SK-N-SH treated with all-trans-retinoic acid at 6 μM for 48 hours (cell line): ENCODE measurements around the gene MPC1.

Experiments
- ATAC-seq: fragments of 200-7000 bp; cut with Tn5 transposase; 3 replicates; pipeline ENCODE4 v1.9.1; 2020; ENCODE audit warnings: mild to moderate bottlenecking, moderate library complexity
- ARNTL ChIP-seq: fragments of 450-650 bp; formaldehyde crosslinking; IDR thresholded peaks from 2 replicates; pipeline ENCODE4 v1.5.0; 2020; ENCODE audit warnings: low read depth, mild to moderate bottlenecking, moderate library complexity, borderline replicate concordance
- BACH2 ChIP-seq: fragments of 250-450 bp; sonication (Bioruptor Pico); IDR thresholded peaks from 2 replicates; pipeline ENCODE4 v1.9.0; 2021; ENCODE audit warnings: mild to moderate bottlenecking, borderline replicate concordance
- CSDC2 ChIP-seq: fragments of 250-450 bp; sonication (Bioruptor Pico); IDR thresholded peaks from 2 replicates; pipeline ENCODE4 v1.5.0; 2020; ENCODE audit warnings: mild to moderate bottlenecking, moderate library complexity
- ESRRG ChIP-seq: fragments of 250-450 bp; sonication (Bioruptor Pico); IDR thresholded peaks from 2 replicates; pipeline ENCODE4 v1.6.1; 2021; ENCODE audit warnings: mild to moderate bottlenecking
- GLIS3 ChIP-seq: fragments of 250-450 bp; sonication (Bioruptor Pico); IDR thresholded peaks from 2 replicates; pipeline ENCODE4 v1.5.0; 2020; ENCODE audit warnings: mild to moderate bottlenecking, moderate library complexity
- ISL1 ChIP-seq: fragments of 250-450 bp; sonication (Bioruptor Pico); IDR thresholded peaks from 2 replicates; pipeline ENCODE4 v2.1.2; 2022; ENCODE audit warnings: mild to moderate bottlenecking, moderate library complexity
- OSR1 ChIP-seq: fragments of 250-450 bp; sonication (Bioruptor Pico); IDR thresholded peaks from 2 replicates; pipeline ENCODE4 v1.8.0; 2022; ENCODE audit warnings: moderate library complexity, mild to moderate bottlenecking, inconsistent platforms
- POU6F1 ChIP-seq: fragments of 250-450 bp; sonication (Bioruptor Pico); IDR thresholded peaks from 2 replicates; pipeline ENCODE4 v1.8.0; 2021; ENCODE audit warnings: low read depth, mild to moderate bottlenecking, moderate library complexity, borderline replicate concordance
- PPARA ChIP-seq: fragments of 250-450 bp; sonication (Bioruptor Pico); IDR thresholded peaks from 2 replicates; pipeline ENCODE4 v1.5.0; 2020; ENCODE audit warnings: mild to moderate bottlenecking, borderline replicate concordance
- RARB ChIP-seq: fragments of 250-450 bp; sonication (Bioruptor Pico); IDR thresholded peaks from 2 replicates; pipeline ENCODE4 v1.8.0; 2021; ENCODE audit warnings: mild to moderate bottlenecking, moderate library complexity
- SNAI2 ChIP-seq: fragments of 250-450 bp; sonication (Bioruptor Pico); IDR thresholded peaks from 2 replicates; pipeline ENCODE4 v1.5.0; 2020; ENCODE audit warnings: mild to moderate bottlenecking, moderate library complexity
- TCF4 ChIP-seq: fragments of 250-450 bp; sonication (Bioruptor Pico); IDR thresholded peaks from 2 replicates; pipeline ENCODE4 v1.8.0; 2021; ENCODE audit warnings: mild to moderate bottlenecking, moderate library complexity, borderline replicate concordance
- TOX ChIP-seq: fragments of 250-450 bp; sonication (Bioruptor Pico); IDR thresholded peaks from 2 replicates; pipeline ENCODE4 v1.8.0; 2021; ENCODE audit warnings: mild to moderate bottlenecking, moderate library complexity, borderline replicate concordance
- TSHZ2 ChIP-seq: fragments of 250-450 bp; sonication (Bioruptor Pico); IDR thresholded peaks from 2 replicates; pipeline ENCODE4 v1.5.0; 2020; ENCODE audit warnings: mild to moderate bottlenecking, moderate library complexity
- ZC3H10 ChIP-seq: fragments of 250-450 bp; sonication (Bioruptor Pico); IDR thresholded peaks from 2 replicates; pipeline ENCODE4 v1.5.1; 2021; ENCODE audit warnings: mild to moderate bottlenecking, moderate library complexity
- ZFP3 ChIP-seq: fragments of 250-450 bp; sonication (Bioruptor Pico); IDR thresholded peaks from 2 replicates; pipeline ENCODE4 v1.5.0; 2020; ENCODE audit warnings: mild to moderate bottlenecking, moderate library complexity
- ZFP30 ChIP-seq: fragments of 450-650 bp; formaldehyde crosslinking; IDR thresholded peaks from 2 replicates; pipeline ENCODE4 v1.5.0; 2022; ENCODE audit warnings: mild to moderate bottlenecking, moderate library complexity
- ZNF565 ChIP-seq: fragments of 450-650 bp; formaldehyde crosslinking; conservative IDR thresholded peaks from 2 replicates; pipeline ENCODE4 v1.5.0; 2020; ENCODE audit warnings: low read depth, mild to moderate bottlenecking, moderate library complexity
- ZNF70 ChIP-seq: fragments of 450-650 bp; formaldehyde crosslinking; IDR thresholded peaks from 2 replicates; pipeline ENCODE4 v1.5.0; 2020; ENCODE audit warnings: mild to moderate bottlenecking, moderate library complexity
- ZNF8 ChIP-seq: fragments of 450-650 bp; formaldehyde crosslinking; IDR thresholded peaks from 2 replicates; pipeline ENCODE4 v1.5.0; 2020; ENCODE audit warnings: mild to moderate bottlenecking, moderate library complexity
- TF ChIP-seq, protein P1 (sequence below): fragments of 250-450 bp; sonication (Bioruptor Pico); IDR thresholded peaks from 2 replicates; pipeline ENCODE4 v1.5.1; 2021; ENCODE audit warnings: mild to moderate bottlenecking, moderate library complexity
- TF ChIP-seq, protein P2 (sequence below): fragments of 250-450 bp; sonication (Bioruptor Pico); IDR thresholded peaks from 2 replicates; pipeline ENCODE4 v1.8.0; 2020; ENCODE audit warnings: mild to moderate bottlenecking, moderate library complexity, borderline replicate concordance
- TF ChIP-seq, protein P3 (sequence below): fragments of 250-450 bp; sonication (Bioruptor Pico); IDR thresholded peaks from 2 replicates; pipeline ENCODE4 v1.5.1; 2020; ENCODE audit warnings: low read depth, mild to moderate bottlenecking, moderate library complexity

The MPC1 gene

GRCh38 chr6:166375013-166375412 is 7.7 kb downstream of the MPC1 start:
- TF ChIP-seq ESRRG (CRISPR knock-in tag) (no peak), POU6F1 (no peak), BACH2 (CRISPR knock-in tag) (no peak), TSHZ2 (CRISPR knock-in tag) (no peak), ARNTL (no peak), ISL1 (CRISPR knock-in tag) (no peak), ZFP30 (CRISPR knock-in tag) (no peak), TOX (CRISPR knock-in tag) (no peak), GLIS3 (no peak), ZNF70 (CRISPR knock-in tag) (no peak), CSDC2 (CRISPR knock-in tag) (no peak), ZNF8 (CRISPR knock-in tag) (no peak), ZC3H10 (no peak), OSR1 (CRISPR knock-in tag) (no peak), PPARA (CRISPR knock-in tag) (no peak), ZNF565 (CRISPR knock-in tag) (no peak), TCF4 (CRISPR knock-in tag) (no peak)
- TF ChIP-seq, protein P1, sequence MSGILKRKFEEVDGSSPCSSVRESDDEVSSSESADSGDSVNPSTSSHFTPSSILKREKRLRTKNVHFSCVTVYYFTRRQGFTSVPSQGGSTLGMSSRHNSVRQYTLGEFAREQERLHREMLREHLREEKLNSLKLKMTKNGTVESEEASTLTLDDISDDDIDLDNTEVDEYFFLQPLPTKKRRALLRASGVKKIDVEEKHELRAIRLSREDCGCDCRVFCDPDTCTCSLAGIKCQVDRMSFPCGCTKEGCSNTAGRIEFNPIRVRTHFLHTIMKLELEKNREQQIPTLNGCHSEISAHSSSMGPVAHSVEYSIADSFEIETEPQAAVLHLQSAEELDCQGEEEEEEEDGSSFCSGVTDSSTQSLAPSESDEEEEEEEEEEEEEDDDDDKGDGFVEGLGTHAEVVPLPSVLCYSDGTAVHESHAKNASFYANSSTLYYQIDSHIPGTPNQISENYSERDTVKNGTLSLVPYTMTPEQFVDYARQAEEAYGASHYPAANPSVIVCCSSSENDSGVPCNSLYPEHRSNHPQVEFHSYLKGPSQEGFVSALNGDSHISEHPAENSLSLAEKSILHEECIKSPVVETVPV, result no peak
- TF ChIP-seq, protein P2, sequence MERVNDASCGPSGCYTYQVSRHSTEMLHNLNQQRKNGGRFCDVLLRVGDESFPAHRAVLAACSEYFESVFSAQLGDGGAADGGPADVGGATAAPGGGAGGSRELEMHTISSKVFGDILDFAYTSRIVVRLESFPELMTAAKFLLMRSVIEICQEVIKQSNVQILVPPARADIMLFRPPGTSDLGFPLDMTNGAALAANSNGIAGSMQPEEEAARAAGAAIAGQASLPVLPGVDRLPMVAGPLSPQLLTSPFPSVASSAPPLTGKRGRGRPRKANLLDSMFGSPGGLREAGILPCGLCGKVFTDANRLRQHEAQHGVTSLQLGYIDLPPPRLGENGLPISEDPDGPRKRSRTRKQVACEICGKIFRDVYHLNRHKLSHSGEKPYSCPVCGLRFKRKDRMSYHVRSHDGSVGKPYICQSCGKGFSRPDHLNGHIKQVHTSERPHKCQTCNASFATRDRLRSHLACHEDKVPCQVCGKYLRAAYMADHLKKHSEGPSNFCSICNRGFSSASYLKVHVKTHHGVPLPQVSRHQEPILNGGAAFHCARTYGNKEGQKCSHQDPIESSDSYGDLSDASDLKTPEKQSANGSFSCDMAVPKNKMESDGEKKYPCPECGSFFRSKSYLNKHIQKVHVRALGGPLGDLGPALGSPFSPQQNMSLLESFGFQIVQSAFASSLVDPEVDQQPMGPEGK, result no peak
- TF ChIP-seq, protein P3, sequence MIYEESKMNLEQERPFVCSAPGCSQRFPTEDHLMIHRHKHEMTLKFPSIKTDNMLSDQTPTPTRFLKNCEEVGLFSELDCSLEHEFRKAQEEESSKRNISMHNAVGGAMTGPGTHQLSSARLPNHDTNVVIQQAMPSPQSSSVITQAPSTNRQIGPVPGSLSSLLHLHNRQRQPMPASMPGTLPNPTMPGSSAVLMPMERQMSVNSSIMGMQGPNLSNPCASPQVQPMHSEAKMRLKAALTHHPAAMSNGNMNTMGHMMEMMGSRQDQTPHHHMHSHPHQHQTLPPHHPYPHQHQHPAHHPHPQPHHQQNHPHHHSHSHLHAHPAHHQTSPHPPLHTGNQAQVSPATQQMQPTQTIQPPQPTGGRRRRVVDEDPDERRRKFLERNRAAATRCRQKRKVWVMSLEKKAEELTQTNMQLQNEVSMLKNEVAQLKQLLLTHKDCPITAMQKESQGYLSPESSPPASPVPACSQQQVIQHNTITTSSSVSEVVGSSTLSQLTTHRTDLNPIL (CRISPR knock-in tag), result no peak
- no peak for ATAC-seq

- ATAC-seq, result no peak
- no peak for TF ChIP-seq TSHZ2 (CRISPR knock-in tag)
- TF ChIP-seq TOX (CRISPR knock-in tag), result no peak
- no peak for TF ChIP-seq SNAI2 (CRISPR knock-in tag)
- TF ChIP-seq, protein P2, result no peak
- no peak for TF ChIP-seq ZNF70 (CRISPR knock-in tag)
- TF ChIP-seq ZFP3, result no peak
- TF ChIP-seq TCF4 (CRISPR knock-in tag), result no peak
- no peak for TF ChIP-seq ZNF8 (CRISPR knock-in tag)
- no peak for TF ChIP-seq OSR1 (CRISPR knock-in tag)
- no peak for TF ChIP-seq ISL1 (CRISPR knock-in tag)
- no peak for TF ChIP-seq CSDC2 (CRISPR knock-in tag)
- no peak for TF ChIP-seq RARB (CRISPR knock-in tag)
These were observed 12.3 kb downstream of the MPC1 start for GRCh38 chr6:166370489-166370888.
